Measurements from ENCODE around the gene LRPAP1.

The LRPAP1 gene

DNA sequence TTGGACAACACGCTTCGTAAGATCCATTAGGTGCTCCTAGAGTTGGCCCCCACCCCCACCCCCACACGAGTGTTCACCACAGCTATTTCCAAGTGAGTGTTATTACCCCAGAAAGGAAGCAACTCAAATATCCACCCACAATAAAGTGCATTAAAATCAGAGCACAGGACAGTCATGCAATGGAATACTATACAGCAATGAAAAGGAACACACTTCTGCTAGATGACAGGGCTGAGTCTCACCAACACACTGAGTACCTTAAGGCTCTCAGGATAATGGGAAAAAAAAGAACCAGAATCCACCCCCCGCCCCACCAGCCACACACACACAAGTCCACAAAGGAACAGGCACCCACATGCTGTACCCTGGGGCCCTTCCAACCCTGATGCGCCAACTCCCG is 21.0 kb downstream of the LRPAP1 start:
- peaks cover 11 to 14% of the 10 kb centered on the region in 2 experiments for H3K4me1 ChIP-seq (ENCODE audit: control insufficient read depth in 1 of 2, insufficient read depth in 1 of 2, low read depth in 1 of 2, low read length in 1 of 2)
- H3K36me3 ChIP-seq: peaks cover 98% of the 10 kb centered on the region
- no peaks in the 10 kb centered on the region for H3K9me3 ChIP-seq
- no peaks in the 10 kb centered on the region for H3K27me3 ChIP-seq
- TF ChIP-seq, protein P1, sequence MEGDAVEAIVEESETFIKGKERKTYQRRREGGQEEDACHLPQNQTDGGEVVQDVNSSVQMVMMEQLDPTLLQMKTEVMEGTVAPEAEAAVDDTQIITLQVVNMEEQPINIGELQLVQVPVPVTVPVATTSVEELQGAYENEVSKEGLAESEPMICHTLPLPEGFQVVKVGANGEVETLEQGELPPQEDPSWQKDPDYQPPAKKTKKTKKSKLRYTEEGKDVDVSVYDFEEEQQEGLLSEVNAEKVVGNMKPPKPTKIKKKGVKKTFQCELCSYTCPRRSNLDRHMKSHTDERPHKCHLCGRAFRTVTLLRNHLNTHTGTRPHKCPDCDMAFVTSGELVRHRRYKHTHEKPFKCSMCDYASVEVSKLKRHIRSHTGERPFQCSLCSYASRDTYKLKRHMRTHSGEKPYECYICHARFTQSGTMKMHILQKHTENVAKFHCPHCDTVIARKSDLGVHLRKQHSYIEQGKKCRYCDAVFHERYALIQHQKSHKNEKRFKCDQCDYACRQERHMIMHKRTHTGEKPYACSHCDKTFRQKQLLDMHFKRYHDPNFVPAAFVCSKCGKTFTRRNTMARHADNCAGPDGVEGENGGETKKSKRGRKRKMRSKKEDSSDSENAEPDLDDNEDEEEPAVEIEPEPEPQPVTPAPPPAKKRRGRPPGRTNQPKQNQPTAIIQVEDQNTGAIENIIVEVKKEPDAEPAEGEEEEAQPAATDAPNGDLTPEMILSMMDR (IDR thresholded peaks at IDR 0.05): no peak
- H3K27ac ChIP-seq: no peak overlapping the region
- H3K4me3 ChIP-seq (ENCODE audit: low read depth in 1 of 2, low read length in 1 of 2): no peak overlapping the region

DNA sequence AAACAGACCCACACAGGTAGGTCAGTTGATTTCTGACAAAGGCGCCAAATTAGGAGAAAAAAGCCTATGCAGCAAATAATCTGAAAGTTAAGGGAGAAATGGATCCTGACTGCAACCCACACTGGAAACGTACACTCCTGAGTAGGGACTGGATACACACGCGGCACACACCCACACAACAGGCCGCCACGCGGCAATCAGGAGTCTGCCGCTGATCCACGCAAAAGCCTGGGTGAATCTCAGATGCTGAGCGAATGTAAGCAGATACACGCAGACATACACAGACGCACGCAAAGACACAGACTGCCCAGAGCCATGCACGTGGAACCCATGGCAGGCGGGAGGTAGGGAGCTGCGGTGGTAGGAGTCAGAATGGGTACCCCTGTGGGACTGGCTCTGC is 21.7 kb downstream of the LRPAP1 start:
- Histone ChIP-seq H3K9me3 (no peaks in the 10 kb centered on the region), H3K4me1 (ENCODE audit: control insufficient read depth in 1 of 2, insufficient read depth in 1 of 2, low read depth in 1 of 2, low read length in 1 of 2) (peaks cover 11 to 14% of the 10 kb centered on the region in 2 experiments), H3K27me3 (no peaks in the 10 kb centered on the region), H3K27ac (no peak overlapping the region), H3K36me3 (peaks cover 98% of the 10 kb centered on the region), H3K4me3 (ENCODE audit: low read depth in 1 of 2, low read length in 1 of 2) (no peak overlapping the region)
- TF ChIP-seq, protein P1 (IDR thresholded peaks at IDR 0.05): no peak

DNA sequence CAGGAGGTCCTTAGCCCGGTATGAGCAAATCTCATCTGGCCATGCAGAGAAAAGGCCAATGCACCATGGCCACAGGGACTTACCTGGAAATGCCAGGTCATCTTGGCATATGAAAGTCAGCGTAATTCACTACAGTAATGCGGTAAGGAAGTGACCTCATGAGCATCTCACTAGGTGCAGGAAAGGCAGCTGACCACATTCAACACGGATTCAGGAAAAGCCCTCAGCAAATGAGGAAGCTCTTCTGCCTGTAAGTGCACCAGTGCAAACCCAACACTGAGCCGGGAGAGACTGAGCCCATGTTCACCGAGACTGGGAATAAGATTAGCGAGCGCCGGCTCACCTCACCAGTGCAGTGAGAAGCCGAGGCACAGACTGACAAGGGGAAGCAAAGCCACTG is 23.7 kb downstream of the LRPAP1 start:
- no peaks in the 10 kb centered on the region for H3K27me3 ChIP-seq
- H3K9me3 ChIP-seq: no peaks in the 10 kb centered on the region
- TF ChIP-seq, protein P1 (IDR thresholded peaks at IDR 0.05): no peak
- H3K36me3 ChIP-seq: peaks cover 95% of the 10 kb centered on the region
- peak overlapping the region in 1 of 2 experiments; percentile 12 for H3K4me3 ChIP-seq (ENCODE audit: low read depth in 1 of 2, low read length in 1 of 2)
- H3K27ac ChIP-seq: peak overlapping the region; percentile 87
- peaks cover 11 to 12% of the 10 kb centered on the region in 2 experiments for H3K4me1 ChIP-seq (ENCODE audit: control insufficient read depth in 1 of 2, insufficient read depth in 1 of 2, low read depth in 1 of 2, low read length in 1 of 2)

DNA sequence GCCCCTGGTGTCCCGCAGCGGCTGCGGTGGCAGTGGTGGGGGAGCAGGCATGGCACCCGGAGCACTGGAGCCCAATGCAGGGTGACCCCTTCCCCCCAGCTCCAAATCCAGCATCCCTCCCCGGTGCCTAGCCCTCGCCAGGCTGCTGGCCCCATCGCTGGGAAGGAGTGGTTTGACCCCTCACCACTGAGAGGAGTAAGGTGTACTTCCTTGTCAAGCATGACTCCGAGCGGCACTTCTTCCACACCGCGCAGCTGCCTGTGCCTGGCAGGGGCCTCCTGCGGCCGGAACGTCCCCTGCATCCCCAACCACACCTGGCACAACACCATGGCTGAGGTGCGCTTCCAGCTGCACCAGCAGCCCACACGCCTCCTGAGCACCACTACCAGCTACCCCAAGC is 27.0 kb downstream of the LRPAP1 start:
- Histone ChIP-seq H3K9me3 (no peaks in the 10 kb centered on the region), H3K27me3 (no peaks in the 10 kb centered on the region), H3K27ac (no peak overlapping the region), H3K4me1 (ENCODE audit: control insufficient read depth in 1 of 2, insufficient read depth in 1 of 2, low read depth in 1 of 2, low read length in 1 of 2) (peaks cover 11 to 12% of the 10 kb centered on the region in 2 experiments), H3K36me3 (peaks cover 95% of the 10 kb centered on the region), H3K4me3 (ENCODE audit: low read depth in 1 of 2, low read length in 1 of 2) (no peak overlapping the region)
- TF ChIP-seq, protein P1 (IDR thresholded peaks at IDR 0.05): no peak

- TF ChIP-seq, protein P1 (IDR thresholded peaks at IDR 0.05): no peak
- H3K4me1 ChIP-seq (ENCODE audit: control insufficient read depth in 1 of 2, insufficient read depth in 1 of 2, low read depth in 1 of 2, low read length in 1 of 2): peaks cover 3% of the 10 kb centered on the region in 2 experiments
- no peak overlapping the region for H3K4me3 ChIP-seq (ENCODE audit: low read depth in 1 of 2, low read length in 1 of 2)
- H3K36me3 ChIP-seq: peaks cover 91% of the 10 kb centered on the region
- no peaks in the 10 kb centered on the region for H3K27me3 ChIP-seq
- H3K9me3 ChIP-seq: no peaks in the 10 kb centered on the region
- H3K27ac ChIP-seq: no peak overlapping the region
These were observed 29.0 kb downstream of the LRPAP1 start for GRCh38 chr4:3502941-3503936.
